Measurements from ENCODE around the gene PPP4R2.

DNA sequence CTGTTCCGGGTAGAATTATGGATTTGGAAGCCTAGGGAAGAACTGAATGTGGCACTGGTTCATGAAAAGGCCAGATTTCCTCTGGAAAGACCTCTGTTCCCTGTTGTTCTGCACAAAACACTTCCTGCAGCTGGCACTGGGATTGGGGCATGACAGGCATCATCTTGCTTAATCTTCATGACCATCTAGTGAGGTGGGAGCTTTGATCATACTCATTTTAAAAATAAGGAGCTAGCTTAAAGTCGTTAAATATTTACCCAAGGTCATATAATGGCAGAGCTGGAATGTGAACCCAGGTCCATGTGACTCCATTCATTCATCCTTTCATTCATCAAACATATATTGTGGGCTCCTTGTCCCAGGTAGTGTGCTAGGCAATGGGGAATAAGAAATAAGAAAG is 105.3 kb downstream of the PPP4R2 start:
- TF ChIP-seq, protein P1, sequence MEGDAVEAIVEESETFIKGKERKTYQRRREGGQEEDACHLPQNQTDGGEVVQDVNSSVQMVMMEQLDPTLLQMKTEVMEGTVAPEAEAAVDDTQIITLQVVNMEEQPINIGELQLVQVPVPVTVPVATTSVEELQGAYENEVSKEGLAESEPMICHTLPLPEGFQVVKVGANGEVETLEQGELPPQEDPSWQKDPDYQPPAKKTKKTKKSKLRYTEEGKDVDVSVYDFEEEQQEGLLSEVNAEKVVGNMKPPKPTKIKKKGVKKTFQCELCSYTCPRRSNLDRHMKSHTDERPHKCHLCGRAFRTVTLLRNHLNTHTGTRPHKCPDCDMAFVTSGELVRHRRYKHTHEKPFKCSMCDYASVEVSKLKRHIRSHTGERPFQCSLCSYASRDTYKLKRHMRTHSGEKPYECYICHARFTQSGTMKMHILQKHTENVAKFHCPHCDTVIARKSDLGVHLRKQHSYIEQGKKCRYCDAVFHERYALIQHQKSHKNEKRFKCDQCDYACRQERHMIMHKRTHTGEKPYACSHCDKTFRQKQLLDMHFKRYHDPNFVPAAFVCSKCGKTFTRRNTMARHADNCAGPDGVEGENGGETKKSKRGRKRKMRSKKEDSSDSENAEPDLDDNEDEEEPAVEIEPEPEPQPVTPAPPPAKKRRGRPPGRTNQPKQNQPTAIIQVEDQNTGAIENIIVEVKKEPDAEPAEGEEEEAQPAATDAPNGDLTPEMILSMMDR (conservative IDR thresholded peaks at IDR 0.05 in 1 of 2, IDR thresholded peaks at IDR 0.05 in 1 of 2; ENCODE audit: extremely low read depth in 1 of 2, insufficient read depth in 1 of 2, low read depth in 1 of 2, low read length in 2 of 2): no peak
- no peak for TF ChIP-seq EZH2 (IDR thresholded peaks at IDR 0.05; ENCODE audit: borderline replicate concordance, low read length)

All from mammary epithelial cell (primary cell).